Activated CD4-positive, alpha-beta memory T cell treated with anti-CD3 and anti-CD28 coated beads for 36 hours (primary cell): ENCODE measurements around the gene EXOC3L4. TPM values are rescaled to one million over a fixed set of nuclear protein-coding genes. Genes with fewer than 3 reads are reported as not detected.

Experiments
- CTCF ChIA-PET: fragments of 350-600 bp; sonication (Branson Sonifier 250); formaldehyde crosslinking; loops from one replicate; lab custom pipeline; 2021; ENCODE audit warnings: antibody characterized with exemption, inconsistent platforms; lab: Charles Lee
- POLR2A ChIA-PET: fragments of 350-600 bp; sonication (Branson Sonifier 250); formaldehyde crosslinking; loops from one replicate; lab custom pipeline; 2021; ENCODE audit warnings: antibody characterized with exemption; lab: Charles Lee
- DNase-seq: peaks from one replicate; pipeline ENCODE4 v3.0.0-alpha.2; 2020
- H3K27ac Mint-ChIP-seq: one replicate; pipeline ENCODE4 v1.8.0; 2021; ENCODE audit warnings: mixed read lengths
- H3K27me3 Mint-ChIP-seq: one replicate; pipeline ENCODE4 v1.8.0; 2021; ENCODE audit warnings: mixed read lengths
- H3K36me3 Mint-ChIP-seq: one replicate; pipeline ENCODE4 v1.8.0; 2021; ENCODE audit warnings: mixed read lengths
- H3K4me1 Mint-ChIP-seq: one replicate; pipeline ENCODE4 v1.8.0; 2021; ENCODE audit warnings: low read depth, mixed read lengths
- H3K4me3 Mint-ChIP-seq: one replicate; pipeline ENCODE4 v1.8.0; 2021; ENCODE audit warnings: mild to moderate bottlenecking, mixed read lengths
- H3K9me3 Mint-ChIP-seq: one replicate; pipeline ENCODE4 v1.8.0; 2021; ENCODE audit warnings: mixed read lengths
- intact Hi-C: fragments of 100-400 bp; cut with micrococcal nuclease; formaldehyde crosslinking; loops from one replicate; pipeline ENCODE4 v1.15.1; 2023
- total RNA-seq, 2 experiments: library from RNA; stranded (reverse); gene quantifications; one replicate each; pipeline ENCODE4 v1.2.3, GENCODE V29; 2021

The EXOC3L4 gene
- total RNA-seq, 2 experiments from 2014 or later: not detected

- intact Hi-C loops: no loop called here
- H3K9me3 Mint-ChIP-seq: no peaks in the 10 kb centered on the region
- no peaks in the 10 kb centered on the region for H3K36me3 Mint-ChIP-seq
- no peak overlapping the region for H3K4me3 Mint-ChIP-seq
- ChIA-PET CTCF (interaction anchor here (0.6 to 3.8 kb wide), 56 partner anchors 9 to 458 kb away, joined by 3 to 101 read pairs (median 5); partner anchors contain the start of gene EXOC3L4), POLR2A (interaction anchor here (1.0 kb wide), 1 partner anchor 187 kb away, joined by 3 read pairs; no protein-coding TSS in a partner anchor)
- no peak overlapping the region for H3K27ac Mint-ChIP-seq
- peaks cover 7% of the 10 kb centered on the region for H3K4me1 Mint-ChIP-seq
- H3K27me3 Mint-ChIP-seq: peaks cover 28% of the 10 kb centered on the region
- DNase-seq: no peak
These were observed 9.8 kb downstream of the EXOC3L4 start for GRCh38 chr14:103104389-103104653.

GRCh38 chr14:103104654-103105452, 10.3 kb downstream of the EXOC3L4 start:
- H3K36me3 Mint-ChIP-seq: no peaks in the 10 kb centered on the region
- H3K4me1 Mint-ChIP-seq: peaks cover 7% of the 10 kb centered on the region
- intact Hi-C loops: loop anchor here (1.0 to 5.0 kb wide), 2 partner anchors 82 to 187 kb away; no protein-coding TSS in a partner anchor
- ChIA-PET CTCF (interaction anchor here (0.6 to 3.8 kb wide), 62 partner anchors 8 to 653 kb away, joined by 3 to 101 read pairs (median 4); partner anchors contain the start of gene EXOC3L4), POLR2A (interaction anchor here (0.5 to 1.0 kb wide), 2 partner anchors 67 to 186 kb away, joined by 3 to 6 read pairs; no protein-coding TSS in a partner anchor)
- no peak overlapping the region for H3K4me3 Mint-ChIP-seq
- H3K9me3 Mint-ChIP-seq: no peaks in the 10 kb centered on the region
- H3K27me3 Mint-ChIP-seq: peaks cover 28% of the 10 kb centered on the region
- peak; percentile 74 for DNase-seq
- no peak overlapping the region for H3K27ac Mint-ChIP-seq

- no peaks in the 10 kb centered on the region for H3K9me3 Mint-ChIP-seq
- peak; percentile 35 for DNase-seq
- POLR2A ChIA-PET: interaction anchor here (0.5 kb wide), 1 partner anchor 68 kb away, joined by 6 read pairs; no protein-coding TSS in a partner anchor
These were observed 11.1 kb downstream of the EXOC3L4 start for GRCh38 chr14:103105580-103106150.

GRCh38 chr14:103107455-103107854, 12.9 kb downstream of the EXOC3L4 start:
- Mint-ChIP-seq H3K9me3 (no peaks in the 10 kb centered on the region), H3K27me3 (peaks cover 24% of the 10 kb centered on the region)

More at GRCh38 chr14:103105580-103106150, 11.1 kb downstream of the EXOC3L4 start:
- Mint-ChIP-seq H3K27ac (no peak overlapping the region), H3K36me3 (no peaks in the 10 kb centered on the region), H3K4me3 (no peak overlapping the region), H3K4me1 (peaks cover 7% of the 10 kb centered on the region), H3K27me3 (peaks cover 29% of the 10 kb centered on the region)
- CTCF ChIA-PET: interaction anchor here (0.6 to 3.8 kb wide), 38 partner anchors 10 to 654 kb away, joined by 3 to 101 read pairs (median 6); partner anchors contain the start of gene EXOC3L4
- intact Hi-C loops: loop anchor here (1.0 to 5.0 kb wide), 2 partner anchors 82 to 187 kb away; no protein-coding TSS in a partner anchor

GRCh38 chr14:103107941-103108748, 13.6 kb downstream of the EXOC3L4 start:
- CTCF ChIA-PET: no interaction called here
- peaks cover 7% of the 10 kb centered on the region for H3K4me1 Mint-ChIP-seq
- H3K9me3 Mint-ChIP-seq: no peaks in the 10 kb centered on the region
- intact Hi-C loops: loop anchor here (5.0 kb wide), 1 partner anchor 79 kb away; no protein-coding TSS in a partner anchor
- peaks cover 24% of the 10 kb centered on the region for H3K27me3 Mint-ChIP-seq
- no peak for DNase-seq
- no peak overlapping the region for H3K4me3 Mint-ChIP-seq
- POLR2A ChIA-PET: no interaction called here
- H3K27ac Mint-ChIP-seq: no peak overlapping the region
- no peaks in the 10 kb centered on the region for H3K36me3 Mint-ChIP-seq

More at GRCh38 chr14:103107455-103107854, 12.9 kb downstream of the EXOC3L4 start:
- intact Hi-C loops: loop anchor here (5.0 kb wide), 1 partner anchor 80 kb away; no protein-coding TSS in a partner anchor
- CTCF ChIA-PET: interaction anchor here (3.5 to 3.7 kb wide), 2 partner anchors 182 to 412 kb away, joined by 24 to 101 read pairs; no protein-coding TSS in a partner anchor
- no peak overlapping the region for H3K4me3 Mint-ChIP-seq
- DNase-seq: no peak
- no peaks in the 10 kb centered on the region for H3K36me3 Mint-ChIP-seq
- POLR2A ChIA-PET: no interaction called here
- H3K4me1 Mint-ChIP-seq: peaks cover 7% of the 10 kb centered on the region
- no peak overlapping the region for H3K27ac Mint-ChIP-seq

GRCh38 chr14:103108749-103109207, 14.3 kb downstream of the EXOC3L4 start:
- DNase-seq: peak; percentile 60
- ChIA-PET POLR2A (no interaction called here), CTCF (no interaction called here)
- Mint-ChIP-seq H3K4me1 (peaks cover 5% of the 10 kb centered on the region), H3K27me3 (peaks cover 19% of the 10 kb centered on the region), H3K36me3 (no peaks in the 10 kb centered on the region), H3K27ac (no peak overlapping the region), H3K9me3 (no peaks in the 10 kb centered on the region), H3K4me3 (no peak overlapping the region)
- intact Hi-C loops: loop anchor here (5.0 kb wide), 1 partner anchor 79 kb away; no protein-coding TSS in a partner anchor

- DNase-seq: no peak
- H3K27ac Mint-ChIP-seq: no peak overlapping the region
- H3K4me3 Mint-ChIP-seq: no peak overlapping the region
- ChIA-PET CTCF (no interaction called here), POLR2A (no interaction called here)
- intact Hi-C loops: loop anchor here (5.0 kb wide), 1 partner anchor 78 kb away; no protein-coding TSS in a partner anchor
- peaks cover 14% of the 10 kb centered on the region for H3K27me3 Mint-ChIP-seq
- peaks cover 5% of the 10 kb centered on the region for H3K4me1 Mint-ChIP-seq
- no peaks in the 10 kb centered on the region for H3K36me3 Mint-ChIP-seq
- no peaks in the 10 kb centered on the region for H3K9me3 Mint-ChIP-seq
These were observed 15.3 kb downstream of the EXOC3L4 start for GRCh38 chr14:103109535-103110441.

- POLR2A ChIA-PET: no interaction called here
- Mint-ChIP-seq H3K4me3 (no peak overlapping the region), H3K9me3 (no peaks in the 10 kb centered on the region), H3K4me1 (peaks cover 3% of the 10 kb centered on the region), H3K27me3 (peaks cover 6% of the 10 kb centered on the region), H3K36me3 (no peaks in the 10 kb centered on the region), H3K27ac (no peak overlapping the region)
- CTCF ChIA-PET: no interaction called here
- intact Hi-C loops: no loop called here
- DNase-seq: no peak
These were observed 16.2 kb downstream of the EXOC3L4 start for GRCh38 chr14:103110681-103111231.

- Mint-ChIP-seq H3K9me3 (no peaks in the 10 kb centered on the region), H3K4me1 (peaks cover 3% of the 10 kb centered on the region), H3K27me3 (peaks cover 5% of the 10 kb centered on the region), H3K4me3 (no peak overlapping the region), H3K36me3 (no peaks in the 10 kb centered on the region), H3K27ac (no peak overlapping the region)
- intact Hi-C loops: no loop called here
- ChIA-PET CTCF (no interaction called here), POLR2A (no interaction called here)
- DNase-seq: no peak
These were observed 16.8 kb downstream of the EXOC3L4 start for GRCh38 chr14:103111232-103111868.
